Endodermal cell (in vitro differentiated cells): Measurements from ENCODE around the gene AFTPH. TPM values are rescaled to one million over a fixed set of nuclear protein-coding genes. Genes with fewer than 3 reads are reported as not detected.

ENCODE experiments used
- DNase-seq: peaks from one replicate; pipeline ENCODE4 v3.0.0-alpha.2; 2017
- H3K27ac ChIP-seq: 2 replicates; pipeline ENCODE4 v1.5.1; 2013; ENCODE audit warnings: mild to moderate bottlenecking, low read depth, low read length, moderate library complexity
- H3K27me3 ChIP-seq: 2 replicates; pipeline ENCODE4 v1.6.1; 2013; ENCODE audit warnings: mild to moderate bottlenecking, low read length, moderate library complexity; ENCODE audit not compliant: insufficient read depth, control insufficient read depth, poor library complexity, severe bottlenecking
- H3K36me3 ChIP-seq: 2 replicates; pipeline ENCODE4 v1.7.0; 2013; ENCODE audit warnings: mild to moderate bottlenecking, low read length, moderate library complexity; ENCODE audit not compliant: control insufficient read depth, insufficient read depth
- H3K4me1 ChIP-seq: one replicate; pipeline ENCODE4 v1.7.0; 2013; ENCODE audit warnings: low read length; ENCODE audit not compliant: control insufficient read depth, insufficient read depth
- H3K4me3 ChIP-seq: 2 replicates; pipeline ENCODE4 v1.5.1; 2013; ENCODE audit warnings: mild to moderate bottlenecking, low read length, moderate library complexity
- H3K9ac ChIP-seq: 2 replicates; pipeline ENCODE4 v1.6.1; 2013; ENCODE audit warnings: mild to moderate bottlenecking, low read length, moderate library complexity; ENCODE audit not compliant: poor library complexity, severe bottlenecking; ENCODE audit errors: extremely low read depth
- H3K9me3 ChIP-seq: 2 replicates; pipeline ENCODE4 v1.6.1; 2013; ENCODE audit warnings: mild to moderate bottlenecking, low read length, moderate library complexity; ENCODE audit not compliant: control insufficient read depth
- H3K27ac Mint-ChIP-seq: 2 replicates; pipeline ENCODE4 v1.8.0; 2020; ENCODE audit warnings: mixed read lengths
- H3K27me3 Mint-ChIP-seq: 2 replicates; pipeline ENCODE4 v1.8.0; 2021; ENCODE audit warnings: mild to moderate bottlenecking, mixed read lengths; ENCODE audit not compliant: insufficient read depth
- H3K36me3 Mint-ChIP-seq: 2 replicates; pipeline ENCODE4 v1.8.0; 2020; ENCODE audit warnings: low read depth, mixed read lengths
- H3K4me1 Mint-ChIP-seq: 2 replicates; pipeline ENCODE4 v1.8.0; 2020; ENCODE audit warnings: mixed read lengths
- H3K4me3 Mint-ChIP-seq: 2 replicates; pipeline ENCODE4 v1.8.0; 2020; ENCODE audit warnings: mild to moderate bottlenecking, moderate library complexity, mixed read lengths
- H3K9me3 Mint-ChIP-seq: 2 replicates; pipeline ENCODE4 v1.8.0; 2020; ENCODE audit warnings: mild to moderate bottlenecking, mixed read lengths
- CTCF ChIP-seq: fragments of 200-600 bp; sonication (generic); conservative IDR thresholded peaks from 2 replicates; pipeline ENCODE4 v1.5.0; 2021; ENCODE audit warnings: antibody characterized with exemption, mild to moderate bottlenecking
- WGBS, 2 experiments: methylation state at CpG; one replicate each; pipeline versions ENCODE4 v1.1.5 to v1.1.7; 2013; ENCODE audit warnings: missing lambda C conversion rate in 2 of 2, mixed read lengths in 1 of 2; ENCODE audit not compliant: insufficient coverage in 1 of 2, insufficient read length in 1 of 2; 5-methylcytosine and 5-hydroxymethylcytosine counted together
- total RNA-seq, 2 donors: library from RNA; stranded (reverse); fragmentation: NEBNext Ultra II Directional in 1 of 2; extraction: Animal tissue kit (Norgen Biotek cat#: 25700) in 1 of 2; gene quantifications; 2 replicates in 1 of 2; 3 replicates in 1 of 2; pipeline ENCODE4 v1.2.1, GENCODE V29; 2021

AFTPH gene
- total RNA-seq, 2 donors from 2014 or later, result 13.7 to 21.5 TPM

- Mint-ChIP-seq H3K9me3 (no peaks in the 10 kb centered on the region), H3K27ac (no peak overlapping the region), H3K4me1 (peaks cover 13% of the 10 kb centered on the region), H3K27me3 (peaks cover 24% of the 10 kb centered on the region), H3K4me3 (no peak overlapping the region), H3K36me3 (no peaks in the 10 kb centered on the region)
- Histone ChIP-seq H3K9ac (no peak overlapping the region), H3K4me3 (no peak overlapping the region), H3K27me3 (no peaks in the 10 kb centered on the region), H3K36me3 (no peaks in the 10 kb centered on the region), H3K27ac (no peak overlapping the region), H3K9me3 (no peaks in the 10 kb centered on the region), H3K4me1 (peaks cover 6% of the 10 kb centered on the region)
- no peak for TF ChIP-seq CTCF
- 85 to 90% methylated on average over 2 to 5 of the region's 5 CpGs for WGBS, 2 experiments
- peak; percentile 23 for DNase-seq
Observed at GRCh38 chr2:64612575-64613195, 88.6 kb downstream of the AFTPH start.

GRCh38 chr2:64613276-64613675, 89.1 kb downstream of the AFTPH start:
- Mint-ChIP-seq H3K27ac (no peak overlapping the region), H3K4me1 (peaks cover 19% of the 10 kb centered on the region), H3K4me3 (no peak overlapping the region), H3K27me3 (peaks cover 22% of the 10 kb centered on the region), H3K36me3 (no peaks in the 10 kb centered on the region), H3K9me3 (no peaks in the 10 kb centered on the region)
- peak; percentile 16 for DNase-seq
- Histone ChIP-seq H3K36me3 (no peaks in the 10 kb centered on the region), H3K4me1 (peaks cover 11% of the 10 kb centered on the region), H3K4me3 (no peak overlapping the region), H3K27ac (no peak overlapping the region), H3K27me3 (no peaks in the 10 kb centered on the region), H3K9ac (no peak overlapping the region), H3K9me3 (no peaks in the 10 kb centered on the region)
- no peak for TF ChIP-seq CTCF
- 78 to 91% methylated on average over 1 to 7 of the region's 7 CpGs for WGBS, 2 experiments

- H3K27ac ChIP-seq, result no peak overlapping the region
- TF ChIP-seq CTCF, result no peak
- WGBS, 2 experiments, result 94 to 97% methylated on average over 3 to 6 of the region's 6 CpGs
- no peak overlapping the region for H3K27ac Mint-ChIP-seq
- no peak overlapping the region for H3K9ac ChIP-seq
- H3K4me1 ChIP-seq, result peaks cover 11% of the 10 kb centered on the region
- no peaks in the 10 kb centered on the region for H3K36me3 ChIP-seq
- H3K4me3 ChIP-seq, result no peak overlapping the region
- no peaks in the 10 kb centered on the region for H3K36me3 Mint-ChIP-seq
- H3K4me3 Mint-ChIP-seq, result no peak overlapping the region
- H3K4me1 Mint-ChIP-seq, result peaks cover 23% of the 10 kb centered on the region
- no peaks in the 10 kb centered on the region for H3K9me3 ChIP-seq
- peak; percentile 27 for DNase-seq
- peaks cover 12% of the 10 kb centered on the region for H3K27me3 Mint-ChIP-seq
- H3K9me3 Mint-ChIP-seq, result no peaks in the 10 kb centered on the region
- H3K27me3 ChIP-seq, result no peaks in the 10 kb centered on the region
Observed at GRCh38 chr2:64615192-64615763, 91.2 kb downstream of the AFTPH start.
